Measurements from ENCODE around the gene PPP2R2C. TPM values are rescaled to one million over a fixed set of nuclear protein-coding genes. Genes with fewer than 3 reads are reported as not detected.

Gene PPP2R2C
- total and polyA plus RNA-seq, 10 of the 15 experiments (the other 5 are each of a cell fraction or from before 2014, with no cell fraction given), result 0.13 to 0.15 TPM; not detected in 8

DNA sequence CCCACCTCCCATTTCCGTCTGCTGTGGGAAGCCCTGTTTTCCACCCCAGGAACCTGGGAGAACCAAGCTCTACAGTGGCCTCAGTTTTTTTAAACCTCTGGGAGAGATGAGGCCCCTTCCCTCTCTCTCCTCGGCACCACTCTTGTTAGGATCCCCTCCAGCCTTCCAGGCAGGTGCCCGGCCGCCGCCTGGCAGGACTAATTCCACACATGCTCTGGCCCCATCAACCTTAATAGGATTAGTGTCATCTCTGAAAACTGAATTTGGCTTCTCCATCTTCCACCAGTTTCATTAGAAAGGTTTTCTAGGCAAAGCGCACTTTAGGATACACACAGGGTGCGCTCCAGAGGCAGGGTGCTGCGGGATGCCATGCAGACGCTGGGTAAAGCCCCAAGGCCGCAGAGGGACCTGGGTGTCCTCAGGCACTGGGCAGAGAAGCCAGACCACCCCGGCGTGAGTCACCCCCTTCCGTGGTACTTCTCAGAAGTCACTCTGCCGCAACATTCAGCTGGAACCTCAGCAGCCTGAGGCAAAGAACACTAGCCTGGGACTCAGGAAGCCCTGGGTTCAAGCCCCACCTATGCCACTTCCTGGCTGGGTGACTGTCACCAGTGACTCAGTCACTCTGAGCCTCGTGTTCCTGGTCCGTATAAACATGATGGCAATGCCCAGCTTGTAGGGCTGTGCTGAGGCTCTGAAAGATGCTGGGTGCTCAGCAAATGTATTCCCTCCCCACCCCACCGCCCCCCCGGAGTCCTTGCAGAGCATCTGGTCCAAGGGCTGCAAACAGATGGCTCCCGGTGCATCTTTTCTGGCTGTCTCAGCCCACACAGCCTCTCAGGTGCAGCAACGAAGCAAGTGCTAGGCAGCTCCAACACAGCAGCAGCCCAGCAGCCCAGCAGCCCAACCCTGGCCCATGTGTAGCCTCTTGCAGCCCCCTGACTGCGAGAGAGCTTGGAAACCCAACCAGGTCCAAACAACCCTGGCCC, 29.1 kb downstream of the PPP2R2C start:
- no peak overlapping the region for H3K4me2 ChIP-seq (ENCODE audit: control insufficient read depth, insufficient read depth)
- TF ChIP-seq RBBP5 (conservative IDR thresholded peaks at IDR 0.05) (no peak), KDM1A (IDR thresholded peaks at IDR 0.05; ENCODE audit: borderline replicate concordance) (no peak), ZNF24 (IDR thresholded peaks at IDR 0.05) (no peak), SP1 (IDR thresholded peaks at IDR 0.05; ENCODE audit: low read depth, low read length) (no peak), IKZF1 (conservative IDR thresholded peaks at IDR 0.05) (no peak)
- ChIA-PET POLR2A (no interaction called here), RAD21 (ENCODE audit: unreplicated experiment) (no interaction called here), SMC1A (ENCODE audit: uncharacterized antibody, unreplicated experiment) (interaction anchor here (0.6 kb wide), 1 partner anchor 1745 kb away, joined by 3 read pairs; no protein-coding TSS in a partner anchor), CTCF (no interaction called here)
- H3K4me1 ChIP-seq (ENCODE audit: control insufficient read depth, insufficient read depth, low read length), result no peaks in the 10 kb centered on the region
- WGBS (ENCODE audit: insufficient coverage, insufficient replicate concordance, low lambda C conversion rate, missing lambda C conversion rate), result 42% methylated on average over 18 of the region's 21 CpGs
- no peaks in the 10 kb centered on the region for H3K36me3 ChIP-seq (ENCODE audit: control insufficient read depth in 2 of 2, insufficient read depth in 2 of 2, low read length in 1 of 2)
- H3K9ac ChIP-seq (ENCODE audit: control insufficient read depth, insufficient read depth, low read length), result no peak overlapping the region
- H3K79me2 ChIP-seq (ENCODE audit: control insufficient read depth, insufficient read depth, low read length), result no peaks in the 10 kb centered on the region
- DNase-seq (ENCODE audit: low read depth, low spot score), result no peak
- FAIRE-seq, result no peak
- no peak for ATAC-seq
- in situ Hi-C loops (cut with MboI) (no loop called here), intact Hi-C loops (cut with micrococcal nuclease; ENCODE audit: unreplicated experiment) (no loop called here)
- H3K27me3 ChIP-seq (replicated peaks in 1 of 2; ENCODE audit: control insufficient read depth in 2 of 2, insufficient read depth in 2 of 2, low read length in 1 of 2), result peaks cover 0 to 3% of the 10 kb centered on the region in 2 experiments; a peak in 2 of 4 replicates
- BruUV-seq (replicated peaks), result no TSS peak
- H3K4me3 ChIP-seq, result no peak overlapping the region
- no peaks in the 10 kb centered on the region for H4K20me1 ChIP-seq (ENCODE audit: control insufficient read depth, insufficient read depth)
- no peak overlapping the region for H3K27ac ChIP-seq (ENCODE audit: control insufficient read depth, insufficient read depth)
- H2AFZ ChIP-seq (ENCODE audit: control insufficient read depth, low read depth, low read length), result no peak overlapping the region
- no peaks in the 10 kb centered on the region for H3K9me3 ChIP-seq (replicated peaks; ENCODE audit: control insufficient read depth, insufficient read depth, low read length)

DNA sequence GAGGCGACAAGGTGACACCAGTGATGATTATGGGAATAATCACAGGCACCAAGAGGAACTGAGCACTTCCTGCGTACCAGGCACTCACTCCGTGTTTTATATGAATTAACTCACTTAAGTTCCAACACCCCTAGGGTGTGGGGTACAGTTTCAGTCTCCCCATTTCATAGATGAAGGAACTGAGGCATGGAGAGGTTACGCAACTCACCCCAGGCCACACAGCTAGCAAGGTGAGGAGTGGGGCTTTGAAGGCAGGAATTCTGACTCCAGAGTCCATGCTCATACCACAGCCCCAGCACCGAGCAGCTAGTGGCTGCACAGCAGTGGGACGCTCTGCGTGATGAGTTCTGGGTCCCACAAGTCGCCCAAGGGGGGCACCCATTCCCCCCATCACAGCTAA, 29.9 kb downstream of the PPP2R2C start:
- BruUV-seq (replicated peaks), result no TSS peak
- in situ Hi-C loops (cut with MboI), result no loop called here
- RAD21 ChIA-PET (ENCODE audit: unreplicated experiment), result no interaction called here
- TF ChIP-seq, protein P1, sequence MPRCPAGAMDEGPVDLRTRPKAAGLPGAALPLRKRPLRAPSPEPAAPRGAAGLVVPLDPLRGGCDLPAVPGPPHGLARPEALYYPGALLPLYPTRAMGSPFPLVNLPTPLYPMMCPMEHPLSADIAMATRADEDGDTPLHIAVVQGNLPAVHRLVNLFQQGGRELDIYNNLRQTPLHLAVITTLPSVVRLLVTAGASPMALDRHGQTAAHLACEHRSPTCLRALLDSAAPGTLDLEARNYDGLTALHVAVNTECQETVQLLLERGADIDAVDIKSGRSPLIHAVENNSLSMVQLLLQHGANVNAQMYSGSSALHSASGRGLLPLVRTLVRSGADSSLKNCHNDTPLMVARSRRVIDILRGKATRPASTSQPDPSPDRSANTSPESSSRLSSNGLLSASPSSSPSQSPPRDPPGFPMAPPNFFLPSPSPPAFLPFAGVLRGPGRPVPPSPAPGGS (IDR thresholded peaks at IDR 0.05; ENCODE audit: borderline replicate concordance, insufficient read depth, low read depth, low read length, poor library complexity, severe bottlenecking), result no peak
- no peak for TF ChIP-seq IRF4 (IDR thresholded peaks at IDR 0.05; ENCODE audit: low read depth, low read length)
- TF ChIP-seq, protein P2, sequence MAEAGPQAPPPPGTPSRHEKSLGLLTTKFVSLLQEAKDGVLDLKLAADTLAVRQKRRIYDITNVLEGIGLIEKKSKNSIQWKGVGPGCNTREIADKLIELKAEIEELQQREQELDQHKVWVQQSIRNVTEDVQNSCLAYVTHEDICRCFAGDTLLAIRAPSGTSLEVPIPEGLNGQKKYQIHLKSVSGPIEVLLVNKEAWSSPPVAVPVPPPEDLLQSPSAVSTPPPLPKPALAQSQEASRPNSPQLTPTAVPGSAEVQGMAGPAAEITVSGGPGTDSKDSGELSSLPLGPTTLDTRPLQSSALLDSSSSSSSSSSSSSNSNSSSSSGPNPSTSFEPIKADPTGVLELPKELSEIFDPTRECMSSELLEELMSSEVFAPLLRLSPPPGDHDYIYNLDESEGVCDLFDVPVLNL (IDR thresholded peaks at IDR 0.05; ENCODE audit: low read depth, low read length), result no peak
- no peak for TF ChIP-seq NR2F1 (conservative IDR thresholded peaks at IDR 0.05)
- no peak for TF ChIP-seq SMAD1 (IDR thresholded peaks at IDR 0.05; ENCODE audit: low read depth, partially characterized antibody)
- TF ChIP-seq, protein P3, sequence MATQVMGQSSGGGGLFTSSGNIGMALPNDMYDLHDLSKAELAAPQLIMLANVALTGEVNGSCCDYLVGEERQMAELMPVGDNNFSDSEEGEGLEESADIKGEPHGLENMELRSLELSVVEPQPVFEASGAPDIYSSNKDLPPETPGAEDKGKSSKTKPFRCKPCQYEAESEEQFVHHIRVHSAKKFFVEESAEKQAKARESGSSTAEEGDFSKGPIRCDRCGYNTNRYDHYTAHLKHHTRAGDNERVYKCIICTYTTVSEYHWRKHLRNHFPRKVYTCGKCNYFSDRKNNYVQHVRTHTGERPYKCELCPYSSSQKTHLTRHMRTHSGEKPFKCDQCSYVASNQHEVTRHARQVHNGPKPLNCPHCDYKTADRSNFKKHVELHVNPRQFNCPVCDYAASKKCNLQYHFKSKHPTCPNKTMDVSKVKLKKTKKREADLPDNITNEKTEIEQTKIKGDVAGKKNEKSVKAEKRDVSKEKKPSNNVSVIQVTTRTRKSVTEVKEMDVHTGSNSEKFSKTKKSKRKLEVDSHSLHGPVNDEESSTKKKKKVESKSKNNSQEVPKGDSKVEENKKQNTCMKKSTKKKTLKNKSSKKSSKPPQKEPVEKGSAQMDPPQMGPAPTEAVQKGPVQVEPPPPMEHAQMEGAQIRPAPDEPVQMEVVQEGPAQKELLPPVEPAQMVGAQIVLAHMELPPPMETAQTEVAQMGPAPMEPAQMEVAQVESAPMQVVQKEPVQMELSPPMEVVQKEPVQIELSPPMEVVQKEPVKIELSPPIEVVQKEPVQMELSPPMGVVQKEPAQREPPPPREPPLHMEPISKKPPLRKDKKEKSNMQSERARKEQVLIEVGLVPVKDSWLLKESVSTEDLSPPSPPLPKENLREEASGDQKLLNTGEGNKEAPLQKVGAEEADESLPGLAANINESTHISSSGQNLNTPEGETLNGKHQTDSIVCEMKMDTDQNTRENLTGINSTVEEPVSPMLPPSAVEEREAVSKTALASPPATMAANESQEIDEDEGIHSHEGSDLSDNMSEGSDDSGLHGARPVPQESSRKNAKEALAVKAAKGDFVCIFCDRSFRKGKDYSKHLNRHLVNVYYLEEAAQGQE (IDR thresholded peaks at IDR 0.05; ENCODE audit: low read depth, low read length), result no peak

More for the DNA sequence above, 29.9 kb downstream of the PPP2R2C start:
- no peak overlapping the region for H3K4me3 ChIP-seq
- 38% methylated on average over 8 of the region's 8 CpGs for WGBS (ENCODE audit: insufficient coverage, insufficient replicate concordance, low lambda C conversion rate, missing lambda C conversion rate)
- H3K27me3 ChIP-seq (replicated peaks in 1 of 2; ENCODE audit: control insufficient read depth in 2 of 2, insufficient read depth in 2 of 2, low read length in 1 of 2), result peaks cover 0 to 2% of the 10 kb centered on the region in 2 experiments; a peak in 2 of 4 replicates
- H3K27ac ChIP-seq (ENCODE audit: control insufficient read depth, insufficient read depth), result no peak overlapping the region
- H3K4me2 ChIP-seq (ENCODE audit: control insufficient read depth, insufficient read depth), result no peak overlapping the region
- H3K4me1 ChIP-seq (ENCODE audit: control insufficient read depth, insufficient read depth, low read length), result no peaks in the 10 kb centered on the region
- H2AFZ ChIP-seq (ENCODE audit: control insufficient read depth, low read depth, low read length), result no peak overlapping the region
- intact Hi-C loops (cut with micrococcal nuclease; ENCODE audit: unreplicated experiment), result no loop called here
- FAIRE-seq, result no peak
- H3K79me2 ChIP-seq (ENCODE audit: control insufficient read depth, insufficient read depth, low read length), result no peaks in the 10 kb centered on the region
- H3K9me3 ChIP-seq (replicated peaks; ENCODE audit: control insufficient read depth, insufficient read depth, low read length), result no peaks in the 10 kb centered on the region
- ChIA-PET POLR2A (no interaction called here), SMC1A (ENCODE audit: uncharacterized antibody, unreplicated experiment) (no interaction called here), CTCF (no interaction called here)
- no peaks in the 10 kb centered on the region for H3K36me3 ChIP-seq (ENCODE audit: control insufficient read depth in 2 of 2, insufficient read depth in 2 of 2, low read length in 1 of 2)
- H3K9ac ChIP-seq (ENCODE audit: control insufficient read depth, insufficient read depth, low read length), result no peak overlapping the region
- no peaks in the 10 kb centered on the region for H4K20me1 ChIP-seq (ENCODE audit: control insufficient read depth, insufficient read depth)
- no peak for ATAC-seq
- DNase-seq (ENCODE audit: low read depth, low spot score), result no peak

Measured in GM12878 (cell line).